ENCODE measurements around the gene NDUFB2. TPM values are rescaled to one million over a fixed set of nuclear protein-coding genes. Genes with fewer than 3 reads are reported as not detected.

NDUFB2 gene
- 523 and 538 TPM in 2 replicates for total RNA-seq (2014; rRNA removed; shearing (Covaris generic))

- H3K27ac ChIP-seq: peak within 1 kb of the TSS; percentile 67
- DNase-seq (ENCODE audit: low read depth in 1 of 2, low spot score in 2 of 2): peak; percentile 77 to 96
- peak within 1 kb of the TSS; percentile 88 for H3K4me3 ChIP-seq
- peaks cover 23% of the 10 kb centered on the region for H3K36me3 ChIP-seq
- no peaks in the 10 kb centered on the region for H3K27me3 ChIP-seq (replicated peaks)
- H3K4me1 ChIP-seq (replicated peaks): peaks cover 13% of the 10 kb centered on the region
- no peaks in the 10 kb centered on the region for H3K9me3 ChIP-seq (replicated peaks)
Measured at GRCh38 chr7:140696680-140697446, at the start of gene NDUFB2. Gene NDUFB2 (plus strand): TSS chr7:140696708. CDS start chr7:140696745, 37 bp downstream.

DNA sequence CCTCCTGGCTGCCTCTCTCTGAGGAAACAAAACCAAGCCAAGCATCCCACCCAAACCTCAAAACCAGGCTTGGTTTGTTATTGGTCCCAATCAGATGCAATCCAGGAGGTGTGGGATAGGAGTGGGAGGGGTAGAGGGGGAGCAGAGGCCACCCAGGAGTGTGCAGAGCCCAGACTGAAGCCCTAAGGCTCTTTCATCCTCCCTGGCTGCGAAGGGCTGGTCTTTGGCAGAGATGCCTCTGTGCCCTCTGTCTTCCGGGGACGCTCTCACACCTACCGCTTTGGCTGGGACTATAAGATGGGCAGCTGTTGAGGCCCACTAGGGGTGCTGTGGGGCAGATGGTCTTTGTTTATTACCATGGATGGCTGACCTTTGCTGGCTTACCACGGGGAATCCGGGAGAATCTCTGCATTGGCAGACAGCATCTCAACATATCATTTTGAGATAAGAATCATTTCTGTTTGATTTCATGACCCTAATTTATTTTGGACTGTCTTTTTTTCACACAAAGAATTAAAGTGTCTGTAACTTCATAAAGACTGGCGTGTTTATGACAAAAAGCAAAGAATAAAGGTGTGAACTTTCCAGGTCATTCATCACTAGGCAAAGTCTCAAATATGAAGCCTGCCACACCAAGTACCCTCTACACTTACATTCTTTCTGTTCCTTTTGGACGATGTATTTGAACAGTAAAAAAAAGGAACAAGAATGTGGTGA, 49.4 kb upstream of the NDUFB2 start:
- Histone ChIP-seq H3K9me3 (replicated peaks) (no peaks in the 10 kb centered on the region), H3K4me1 (replicated peaks) (peaks cover 25% of the 10 kb centered on the region), H3K4me3 (no peak overlapping the region), H3K36me3 (no peaks in the 10 kb centered on the region), H3K27ac (no peak overlapping the region), H3K27me3 (replicated peaks) (no peaks in the 10 kb centered on the region)
- DNase-seq (ENCODE audit: low read depth in 1 of 2, low spot score in 2 of 2): peak; percentile 75 to 84

GRCh38 chr7:140649556-140650205, 46.8 kb upstream of the NDUFB2 start:
- H3K27ac ChIP-seq: no peak overlapping the region
- no peak overlapping the region for H3K4me3 ChIP-seq
- H3K36me3 ChIP-seq: no peaks in the 10 kb centered on the region
- no peak for DNase-seq (ENCODE audit: low read depth in 1 of 2, low spot score in 2 of 2)
- H3K9me3 ChIP-seq (replicated peaks): no peaks in the 10 kb centered on the region
- peaks cover 28% of the 10 kb centered on the region for H3K4me1 ChIP-seq (replicated peaks)
- no peaks in the 10 kb centered on the region for H3K27me3 ChIP-seq (replicated peaks)

- Histone ChIP-seq H3K9me3 (replicated peaks) (no peaks in the 10 kb centered on the region), H3K4me3 (no peak overlapping the region), H3K4me1 (replicated peaks) (peaks cover 28% of the 10 kb centered on the region), H3K27ac (no peak overlapping the region), H3K36me3 (no peaks in the 10 kb centered on the region), H3K27me3 (replicated peaks) (no peaks in the 10 kb centered on the region)
- DNase-seq (ENCODE audit: low read depth in 1 of 2, low spot score in 2 of 2): no peak
Measured at GRCh38 chr7:140650367-140650766, 46.1 kb upstream of the NDUFB2 start.

DNA sequence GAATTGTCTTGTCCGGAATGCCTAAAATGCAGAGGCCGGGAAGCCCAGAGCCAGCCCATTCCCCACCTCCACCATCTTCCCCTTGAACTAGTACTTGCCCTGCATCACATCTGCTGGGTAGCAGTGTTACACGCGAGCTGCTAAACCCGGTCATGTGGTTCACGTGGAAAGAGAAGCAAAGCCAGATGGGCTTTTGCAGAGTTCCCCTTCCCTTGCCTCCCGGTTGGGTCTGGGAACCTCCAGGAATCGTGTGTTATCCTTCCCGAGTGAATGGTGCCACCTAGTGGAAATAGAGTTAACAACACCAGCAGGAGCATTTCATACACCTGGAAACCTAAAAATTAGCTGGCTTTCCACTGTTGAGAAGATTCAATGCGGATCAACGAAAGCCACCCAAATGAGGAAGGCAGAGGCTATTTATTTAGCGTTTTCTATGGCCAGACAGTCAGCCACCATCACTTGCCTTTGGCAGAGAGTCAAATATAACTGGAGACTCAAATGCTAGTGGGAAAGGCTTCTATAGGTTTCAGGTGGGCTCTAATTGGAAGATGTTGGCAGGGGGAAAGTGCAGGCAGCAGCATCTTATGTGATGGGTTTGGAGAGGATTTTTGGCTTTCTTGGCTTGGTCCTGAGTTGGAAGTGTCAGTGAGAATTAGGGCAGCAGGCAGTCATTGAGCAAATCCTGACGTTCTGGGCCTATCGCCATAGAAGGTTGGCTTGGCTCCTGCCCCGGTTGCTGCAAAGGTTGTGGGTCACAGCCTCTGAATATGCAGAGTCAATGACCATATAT, 43.0 kb upstream of the NDUFB2 start:
- Histone ChIP-seq H3K27me3 (replicated peaks) (no peaks in the 10 kb centered on the region), H3K36me3 (no peaks in the 10 kb centered on the region), H3K27ac (no peak overlapping the region), H3K4me1 (replicated peaks) (peaks cover 25% of the 10 kb centered on the region), H3K4me3 (no peak overlapping the region), H3K9me3 (replicated peaks) (no peaks in the 10 kb centered on the region)
- peak; percentile 57 to 74 for DNase-seq (ENCODE audit: low read depth in 1 of 2, low spot score in 2 of 2)

- no peak for DNase-seq (ENCODE audit: low read depth in 1 of 2, low spot score in 2 of 2)
- Histone ChIP-seq H3K27me3 (replicated peaks) (no peaks in the 10 kb centered on the region), H3K9me3 (replicated peaks) (no peaks in the 10 kb centered on the region), H3K4me3 (no peak overlapping the region), H3K4me1 (replicated peaks) (peaks cover 24% of the 10 kb centered on the region), H3K27ac (no peak overlapping the region), H3K36me3 (no peaks in the 10 kb centered on the region)
Measured at GRCh38 chr7:140654109-140654387, 42.5 kb upstream of the NDUFB2 start.

GRCh38 chr7:140654661-140655060, 41.8 kb upstream of the NDUFB2 start:
- H3K27ac ChIP-seq: no peak overlapping the region
- no peak for DNase-seq (ENCODE audit: low read depth in 1 of 2, low spot score in 2 of 2)
- no peaks in the 10 kb centered on the region for H3K9me3 ChIP-seq (replicated peaks)

DNA sequence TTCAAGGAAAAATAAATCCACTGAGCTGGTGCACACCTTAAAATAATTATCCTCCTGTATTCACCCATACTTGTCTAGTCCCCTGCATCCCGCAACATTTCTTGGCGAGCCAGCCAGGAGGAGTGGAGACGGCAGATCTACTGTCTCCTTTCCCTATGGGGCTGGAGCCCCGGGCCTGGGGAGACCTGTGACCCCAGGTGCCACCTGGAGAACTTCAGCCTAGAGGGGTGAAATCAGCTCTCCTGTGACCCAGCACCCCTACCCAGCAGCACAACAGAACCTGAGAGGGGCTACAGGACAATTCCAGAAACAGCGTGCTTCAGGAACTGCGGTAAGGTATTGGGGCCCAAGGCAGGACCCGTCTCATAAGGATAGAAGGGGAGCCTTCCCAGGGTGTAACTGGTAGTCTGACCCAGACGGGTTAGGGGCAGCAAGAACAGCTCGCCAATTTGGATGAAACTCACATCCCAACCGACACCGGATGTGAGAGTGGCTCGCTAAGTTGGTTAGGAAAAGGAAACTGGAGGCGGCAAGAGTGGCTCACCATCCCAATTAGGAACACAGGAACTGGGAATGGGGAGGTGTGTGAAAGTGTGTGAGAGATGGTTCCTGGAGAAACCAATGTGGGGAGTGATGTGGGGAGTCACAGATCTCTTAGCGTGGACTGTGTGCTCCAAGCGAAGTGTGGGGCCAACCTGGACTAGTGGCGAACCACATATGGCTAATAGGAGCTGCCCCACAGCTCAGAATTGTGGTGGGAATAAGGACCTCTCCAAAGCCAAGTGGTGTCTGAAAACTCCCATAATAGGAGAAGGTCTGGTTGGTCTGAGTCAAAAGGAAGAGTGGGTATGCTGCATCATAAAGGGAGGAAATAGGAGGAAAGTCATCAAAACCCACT, 40.7 kb upstream of the NDUFB2 start:
- no peak overlapping the region for H3K4me3 ChIP-seq
- no peaks in the 10 kb centered on the region for H3K9me3 ChIP-seq (replicated peaks)
- no peak for DNase-seq (ENCODE audit: low read depth in 1 of 2, low spot score in 2 of 2)
- H3K27me3 ChIP-seq (replicated peaks): no peaks in the 10 kb centered on the region
- peaks cover 11% of the 10 kb centered on the region for H3K4me1 ChIP-seq (replicated peaks)
- no peak overlapping the region for H3K27ac ChIP-seq
- H3K36me3 ChIP-seq: no peaks in the 10 kb centered on the region

More at GRCh38 chr7:140654661-140655060, 41.8 kb upstream of the NDUFB2 start:
- H3K36me3 ChIP-seq: no peaks in the 10 kb centered on the region
- peaks cover 18% of the 10 kb centered on the region for H3K4me1 ChIP-seq (replicated peaks)
- H3K4me3 ChIP-seq: no peak overlapping the region
- H3K27me3 ChIP-seq (replicated peaks): no peaks in the 10 kb centered on the region

GRCh38 chr7:140656548-140657515, 39.7 kb upstream of the NDUFB2 start:
- peaks cover 11% of the 10 kb centered on the region for H3K4me1 ChIP-seq (replicated peaks)
- no peaks in the 10 kb centered on the region for H3K27me3 ChIP-seq (replicated peaks)
- DNase-seq (ENCODE audit: low read depth in 1 of 2, low spot score in 2 of 2): peak in 1 of 2 experiments; percentile 42
- H3K27ac ChIP-seq: no peak overlapping the region
- H3K36me3 ChIP-seq: no peaks in the 10 kb centered on the region
- no peaks in the 10 kb centered on the region for H3K9me3 ChIP-seq (replicated peaks)
- H3K4me3 ChIP-seq: peak overlapping the region; percentile 12

DNA sequence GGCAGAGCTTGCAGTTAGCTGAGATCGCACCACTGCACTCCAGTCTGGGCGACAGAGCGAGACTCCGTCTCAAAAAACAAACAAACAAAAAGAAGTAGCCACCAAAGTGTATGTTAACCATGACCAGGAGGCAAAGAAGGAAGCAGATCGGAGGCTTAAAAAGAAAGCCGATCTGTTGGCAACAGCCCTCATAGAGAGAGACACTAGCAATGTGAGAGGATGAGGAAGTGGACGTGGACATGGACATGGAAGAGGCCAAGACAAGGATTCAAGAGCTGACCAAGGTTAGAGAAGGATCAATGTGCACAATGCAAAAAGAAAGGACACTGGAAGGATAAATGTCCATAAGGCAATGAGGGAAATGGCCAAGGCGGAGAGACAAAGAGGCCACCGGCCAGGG, 38.6 kb upstream of the NDUFB2 start:
- H3K9me3 ChIP-seq (replicated peaks): no peaks in the 10 kb centered on the region
- peaks cover 11% of the 10 kb centered on the region for H3K4me1 ChIP-seq (replicated peaks)
- DNase-seq (ENCODE audit: low read depth in 1 of 2, low spot score in 2 of 2): no peak
- H3K27ac ChIP-seq: no peak overlapping the region
- no peaks in the 10 kb centered on the region for H3K36me3 ChIP-seq
- H3K27me3 ChIP-seq (replicated peaks): no peaks in the 10 kb centered on the region
- no peak overlapping the region for H3K4me3 ChIP-seq

DNA sequence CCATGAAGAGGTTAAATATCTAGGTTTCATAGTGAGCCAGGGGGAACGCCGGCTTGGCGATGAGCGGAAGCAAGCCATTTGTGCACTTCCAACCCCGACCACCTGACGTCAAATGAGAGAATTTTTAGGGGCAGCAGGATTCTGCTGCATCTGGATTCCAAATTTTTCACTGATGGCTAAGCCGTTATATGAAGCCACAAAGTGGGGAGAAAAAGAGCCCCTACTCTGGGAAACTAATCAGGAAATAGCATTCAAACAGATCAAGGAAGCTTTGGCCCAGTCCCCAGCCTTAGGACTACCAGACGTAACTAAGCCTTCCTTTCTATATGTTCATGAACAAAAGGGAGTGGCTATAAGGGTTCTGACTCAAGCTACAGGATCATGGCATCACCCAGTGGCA, 36.7 kb upstream of the NDUFB2 start:
- Histone ChIP-seq H3K36me3 (no peaks in the 10 kb centered on the region), H3K4me1 (replicated peaks) (peaks cover 9% of the 10 kb centered on the region), H3K27me3 (replicated peaks) (no peaks in the 10 kb centered on the region), H3K27ac (no peak overlapping the region), H3K9me3 (replicated peaks) (no peaks in the 10 kb centered on the region), H3K4me3 (no peak overlapping the region)
- DNase-seq (ENCODE audit: low read depth in 1 of 2, low spot score in 2 of 2): no peak

DNA sequence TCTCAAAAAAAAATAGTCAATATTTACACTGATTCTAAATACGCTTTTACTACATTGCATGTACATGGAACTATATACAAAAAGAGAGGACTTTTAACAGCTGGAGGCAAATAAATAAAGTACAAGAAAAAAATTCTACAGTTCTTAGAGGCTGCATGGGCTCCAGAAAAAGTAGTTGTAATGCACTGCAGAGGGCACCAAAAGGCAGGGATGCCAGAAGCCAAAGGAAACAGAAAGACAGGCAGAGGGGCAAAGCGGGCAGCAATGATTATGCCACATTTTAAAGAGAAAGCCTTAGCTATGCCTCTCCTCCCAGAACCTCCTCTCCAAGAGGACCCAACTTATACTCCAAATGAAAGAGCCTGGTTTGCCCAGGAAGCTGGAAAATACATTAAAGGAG, 35.4 kb upstream of the NDUFB2 start:
- no peak for DNase-seq (ENCODE audit: low read depth in 1 of 2, low spot score in 2 of 2)
- Histone ChIP-seq H3K27ac (no peak overlapping the region), H3K27me3 (replicated peaks) (no peaks in the 10 kb centered on the region), H3K36me3 (no peaks in the 10 kb centered on the region), H3K4me1 (replicated peaks) (peaks cover 9% of the 10 kb centered on the region), H3K4me3 (no peak overlapping the region), H3K9me3 (replicated peaks) (no peaks in the 10 kb centered on the region)

All from SJSA1 (cell line).